Right lobe of liver (tissue), 6 donors: ENCODE data around the gene CEACAM7. TPM values are rescaled to one million over a fixed set of nuclear protein-coding genes. Genes with fewer than 3 reads are reported as not detected.
"Not testable (repeated sequence)": the region's sequence is repeated elsewhere in the genome, so short reads cannot be mapped to it uniquely, and the experiment has no call there.

Source experiments
- ATAC-seq, 4 donors: fragments of 200-7000 bp; cut with Tn5 transposase; one replicate each; pipeline ENCODE4 v1.9.1; 2020; ENCODE audit warnings: mild to moderate bottlenecking in 4 of 4, moderate library complexity in 4 of 4
- DNase-seq, 3 donors: peaks; one replicate each; pipeline ENCODE4 v3.0.0-alpha.2; 2020
- H3K27ac ChIP-seq, 3 donors: fragments of 200-600 bp; one replicate each; pipeline ENCODE4 v1.8.0; 2022
- H3K27me3 ChIP-seq, 2 donors: fragments of 200-600 bp; one replicate each; pipeline ENCODE4 v1.8.0; 2022
- H3K36me3 ChIP-seq, 4 donors: fragments of 200-600 bp; sonication (generic) in 1 of 4; one replicate each; pipeline versions ENCODE4 v1.5.1 to v1.8.0; 2017 to 2022; ENCODE audit warnings: control low read depth in 1 of 4
- H3K4me1 ChIP-seq, 4 donors: fragments of 200-600 bp; sonication (generic) in 1 of 4; one replicate each; pipeline versions ENCODE4 v1.5.1 to v1.8.0; 2017 to 2022; ENCODE audit warnings: control low read depth in 1 of 4
- H3K4me3 ChIP-seq, 3 donors: fragments of 200-600 bp; one replicate each; pipeline ENCODE4 v1.8.0; 2022
- H3K9me3 ChIP-seq, 4 donors: fragments of 200-600 bp; sonication (generic) in 1 of 4; one replicate each; pipeline versions ENCODE4 v1.5.1 to v1.8.0; 2017 to 2022; ENCODE audit warnings: control low read depth in 1 of 4
- POLR2A ChIP-seq: fragments of 450-650 bp; IDR thresholded peaks from one replicate; pipeline ENCODE4 v1.6.1; 2017; ENCODE audit warnings: antibody characterized with exemption, mild to moderate bottlenecking
- WGBS: methylation state at CpG from one replicate; pipeline ENCODE4 v1.1.6; 2018; ENCODE audit warnings: low coverage, low lambda C conversion rate; ENCODE audit not compliant: insufficient coverage; ENCODE audit errors: missing lambda C conversion rate; 5-methylcytosine and 5-hydroxymethylcytosine counted together
- intact Hi-C, 2 donors: fragments of 100-400 bp; cut with DNase I; formaldehyde crosslinking; loops; one replicate each; pipeline versions ENCODE4 v1.11.2 to v1.14.1; 2022
- total RNA-seq, 6 experiments: library from RNA; depleted of rRNA in 2 of 6; stranded (reverse); fragments of >200 nt in 2 of 6; fragmentation: NEBNext Ultra II Directional in 3 of 6; extraction: Animal tissue kit (Norgen Biotek cat#: 25700) in 3 of 6; gene quantifications; one replicate each; pipeline versions ENCODE4 v1.1.0 to v1.2.4, GENCODE V29; 2016 to 2023
- TF ChIP-seq, protein P1 (sequence below), 4 donors: fragments of 200-600 bp in 3 of 4; fragments of 450-650 bp in 1 of 4; IDR thresholded peaks; one replicate each; pipeline versions ENCODE4 v1.5.1 to v1.8.0; 2016 to 2022; ENCODE audit warnings: antibody characterized with exemption in 4 of 4, mild to moderate bottlenecking in 2 of 4
- donor health status: DM: no; HTN: yes; CAD: no.
- donor health status: DM: no; HTN: no; CAD: no.
- donor health status: DM: no; HTN: no; CAD: no.
- donor health status: DM: no; HTN: yes; CAD: no.
- donor health status: DM: no; HTN: yes; CAD: no.

Gene CEACAM7
- total RNA-seq, 6 experiments from 2014 or later = not detected

DNA sequence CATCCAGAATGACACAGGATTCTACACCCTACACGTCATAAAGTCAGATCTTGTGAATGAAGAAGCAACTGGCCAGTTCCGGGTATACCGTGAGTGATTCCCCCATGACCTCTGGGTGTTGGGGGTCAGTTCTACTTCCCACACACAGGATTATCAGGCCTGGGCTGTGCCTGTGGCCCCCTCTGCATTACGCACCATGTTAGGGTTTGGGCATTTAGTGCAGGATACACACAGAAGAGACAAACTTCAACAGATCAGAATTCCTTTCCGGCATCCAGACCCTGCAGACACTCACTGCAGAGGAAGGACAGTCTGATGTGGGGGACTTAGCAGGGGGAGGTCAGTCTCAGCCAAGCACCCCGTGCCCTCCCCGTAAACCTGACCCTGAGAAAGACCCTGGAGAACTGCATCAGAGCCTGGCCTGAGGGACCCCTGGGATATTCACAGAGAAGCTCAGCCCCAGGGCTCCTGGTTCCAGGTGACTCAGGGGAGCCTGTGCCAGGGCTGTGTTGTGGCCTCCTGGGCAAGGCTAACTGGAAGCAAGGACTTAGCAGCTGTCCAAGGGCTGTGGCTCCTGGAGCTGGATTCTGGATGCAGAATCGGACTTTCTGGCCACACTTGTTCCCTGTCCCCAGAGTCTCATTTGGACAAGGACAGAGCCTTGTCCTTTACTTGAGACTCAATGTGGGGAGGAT, 22.0 kb upstream of the CEACAM7 start:
- DNase-seq (peak in 1 of 3 donors; percentile 26), ATAC-seq (no peak)
- WGBS = 76% methylated on average over 5 of the region's 8 CpGs
- no peak overlapping the region for H3K27ac ChIP-seq
- intact Hi-C loops = no loop called here
- H3K36me3 ChIP-seq = no peaks in the 10 kb centered on the region
- no peaks in the 10 kb centered on the region for H3K9me3 ChIP-seq
- no peaks in the 10 kb centered on the region for H3K4me1 ChIP-seq
- H3K27me3 ChIP-seq = no peaks in the 10 kb centered on the region
- no peak overlapping the region for H3K4me3 ChIP-seq
- TF ChIP-seq POLR2A = no peak
- TF ChIP-seq, protein P1, sequence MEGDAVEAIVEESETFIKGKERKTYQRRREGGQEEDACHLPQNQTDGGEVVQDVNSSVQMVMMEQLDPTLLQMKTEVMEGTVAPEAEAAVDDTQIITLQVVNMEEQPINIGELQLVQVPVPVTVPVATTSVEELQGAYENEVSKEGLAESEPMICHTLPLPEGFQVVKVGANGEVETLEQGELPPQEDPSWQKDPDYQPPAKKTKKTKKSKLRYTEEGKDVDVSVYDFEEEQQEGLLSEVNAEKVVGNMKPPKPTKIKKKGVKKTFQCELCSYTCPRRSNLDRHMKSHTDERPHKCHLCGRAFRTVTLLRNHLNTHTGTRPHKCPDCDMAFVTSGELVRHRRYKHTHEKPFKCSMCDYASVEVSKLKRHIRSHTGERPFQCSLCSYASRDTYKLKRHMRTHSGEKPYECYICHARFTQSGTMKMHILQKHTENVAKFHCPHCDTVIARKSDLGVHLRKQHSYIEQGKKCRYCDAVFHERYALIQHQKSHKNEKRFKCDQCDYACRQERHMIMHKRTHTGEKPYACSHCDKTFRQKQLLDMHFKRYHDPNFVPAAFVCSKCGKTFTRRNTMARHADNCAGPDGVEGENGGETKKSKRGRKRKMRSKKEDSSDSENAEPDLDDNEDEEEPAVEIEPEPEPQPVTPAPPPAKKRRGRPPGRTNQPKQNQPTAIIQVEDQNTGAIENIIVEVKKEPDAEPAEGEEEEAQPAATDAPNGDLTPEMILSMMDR (IDR thresholded peaks at IDR 0.05) = no peak

- H3K4me1 ChIP-seq, H3K36me3 ChIP-seq, DNase-seq, H3K9me3 ChIP-seq, H3K4me3 ChIP-seq, H3K27me3 ChIP-seq, H3K27ac ChIP-seq, intact Hi-C loops, ATAC-seq: not testable (repeated sequence)
- 65% methylated on average over 5 of the region's 8 CpGs for WGBS
These were observed 21.4 kb upstream of the CEACAM7 start for GRCh38 chr19:41709516-41709915.

GRCh38 chr19:41708481-41708880, 20.4 kb upstream of the CEACAM7 start, which contains the start of gene CEACAM5:
Gene CEACAM5 (plus strand): TSS chr19:41708626. CDS start chr19:41708732, 106 bp downstream.
- TF ChIP-seq POLR2A = no peak
- TF ChIP-seq, protein P1 (IDR thresholded peaks at IDR 0.05) = no peak
- DNase-seq (peak in 1 of 3 donors; percentile 24), ATAC-seq (no peak)
- intact Hi-C loops = no loop called here
- 20% methylated on average over 4 of the region's 4 CpGs for WGBS
- Histone ChIP-seq H3K9me3 (no peaks in the 10 kb centered on the region), H3K36me3 (no peaks in the 10 kb centered on the region), H3K4me3 (no peak within 1 kb of the TSS), H3K27me3 (no peaks in the 10 kb centered on the region), H3K27ac (no peak within 1 kb of the TSS), H3K4me1 (no peaks in the 10 kb centered on the region)

GRCh38 chr19:41707871-41708371, 19.9 kb upstream of the CEACAM7 start:
- TF ChIP-seq, protein P1 (IDR thresholded peaks at IDR 0.05) = no peak
- no peak for TF ChIP-seq POLR2A
- Histone ChIP-seq H3K9me3 (no peaks in the 10 kb centered on the region), H3K4me1 (no peaks in the 10 kb centered on the region), H3K36me3 (no peaks in the 10 kb centered on the region), H3K27ac (no peak overlapping the region), H3K27me3 (no peaks in the 10 kb centered on the region), H3K4me3 (no peak overlapping the region)
- WGBS = 60% methylated on average over 1 of the region's 5 CpGs
- intact Hi-C loops = no loop called here
- ATAC-seq (no peak), DNase-seq (no peak)

GRCh38 chr19:41707502-41707812, 19.4 kb upstream of the CEACAM7 start:
- DNase-seq (peak in 1 of 3 donors; percentile 27), ATAC-seq (no peak)
- Histone ChIP-seq H3K27ac (no peak overlapping the region), H3K4me1 (no peaks in the 10 kb centered on the region), H3K36me3 (no peaks in the 10 kb centered on the region), H3K4me3 (no peak overlapping the region), H3K9me3 (no peaks in the 10 kb centered on the region), H3K27me3 (no peaks in the 10 kb centered on the region)
- WGBS = no CpG with 5 or more reads among the region's 5 CpGs
- intact Hi-C loops = no loop called here
- no peak for TF ChIP-seq POLR2A
- TF ChIP-seq, protein P1 (IDR thresholded peaks at IDR 0.05) = no peak
